Keratinocyte (primary cell): Measurements from ENCODE around the gene ZNF416. TPM values are rescaled to one million over a fixed set of nuclear protein-coding genes. Genes with fewer than 3 reads are reported as not detected.
A peak's percentile ranks its signal among the peaks of the same experiment; 100 is the strongest.

Experiments used
- DNase-seq: peaks from one replicate; pipeline ENCODE4 v3.0.0-alpha.2; 2011; ENCODE audit warnings: low read depth, missing footprints, low spot score
- FAIRE-seq: peaks from 2 replicates; lab custom pipeline; 2011; peaks lifted over from hg19 to GRCh38; lab: Jason Lieb, UNC
- H2AFZ ChIP-seq: 2 replicates; pipeline ENCODE4 v1.6.0; 2012; ENCODE audit warnings: low read length, control low read depth, inconsistent platforms; ENCODE audit not compliant: control insufficient read depth
- H3K27ac ChIP-seq: 2 replicates; pipeline ENCODE4 v1.5.1; 2011; ENCODE audit warnings: low read length; ENCODE audit not compliant: control insufficient read depth, insufficient read depth
- H3K27me3 ChIP-seq: 3 replicates; pipeline ENCODE4 v1.6.0; 2011; ENCODE audit warnings: low read length; ENCODE audit not compliant: control insufficient read depth, insufficient read depth; ENCODE audit errors: extremely low read depth
- H3K36me3 ChIP-seq, 2 experiments: 2 replicates in 1 of 2; 3 replicates in 1 of 2; pipeline ENCODE4 v1.5.1; 2011; ENCODE audit warnings: low read length in 2 of 2, mild to moderate bottlenecking in 1 of 2; ENCODE audit not compliant: control insufficient read depth in 2 of 2, insufficient read depth in 2 of 2; ENCODE audit errors: extremely low read depth in 1 of 2
- H3K4me1 ChIP-seq: 3 replicates; pipeline ENCODE4 v1.5.1; 2011; ENCODE audit warnings: low read length; ENCODE audit not compliant: control insufficient read depth, insufficient read depth; ENCODE audit errors: extremely low read depth
- H3K4me2 ChIP-seq: 3 replicates; pipeline ENCODE4 v1.6.0; 2011; ENCODE audit warnings: low read depth, low read length; ENCODE audit not compliant: control insufficient read depth, insufficient read depth; ENCODE audit errors: extremely low read depth
- H3K4me3 ChIP-seq, 3 experiments: fragments of 200-600 bp in 1 of 3; sonication (generic) in 1 of 3; 2 replicates in 2 of 3; 3 replicates in 1 of 3; pipeline ENCODE4 v1.5.1; 2011 to 2016; ENCODE audit warnings: low read length in 3 of 3, mild to moderate bottlenecking in 3 of 3, control low read depth in 2 of 3, inconsistent platforms in 1 of 3, low read depth in 1 of 3, mixed read lengths in 1 of 3, mixed run types in 1 of 3, moderate library complexity in 1 of 3; ENCODE audit not compliant: control insufficient read depth in 2 of 3, insufficient read depth in 2 of 3; ENCODE audit errors: extremely low read depth in 1 of 3
- H3K79me2 ChIP-seq: 2 replicates; pipeline ENCODE4 v1.6.0; 2012; ENCODE audit warnings: low read length; ENCODE audit not compliant: control insufficient read depth, insufficient read depth
- H3K9ac ChIP-seq: 3 replicates; pipeline ENCODE4 v1.6.0; 2011; ENCODE audit warnings: low read length; ENCODE audit not compliant: control insufficient read depth, insufficient read depth; ENCODE audit errors: extremely low read depth
- H3K9me1 ChIP-seq: 3 replicates; pipeline ENCODE4 v1.6.0; 2011; ENCODE audit warnings: low read length; ENCODE audit not compliant: control insufficient read depth, insufficient read depth; ENCODE audit errors: extremely low read depth
- H3K9me3 ChIP-seq: 2 replicates; pipeline ENCODE4 v1.5.1; 2012; ENCODE audit warnings: low read depth, low read length; ENCODE audit not compliant: control insufficient read depth
- H4K20me1 ChIP-seq: 3 replicates; pipeline ENCODE4 v1.6.0; 2011; ENCODE audit warnings: low read length; ENCODE audit not compliant: control insufficient read depth, insufficient read depth; ENCODE audit errors: extremely low read depth
- CTCF ChIP-seq, 3 experiments: IDR thresholded peaks in 1 of 3; conservative IDR thresholded peaks in 1 of 3; optimal IDR thresholded peaks in 1 of 3; 2 replicates in 2 of 3; 3 replicates in 1 of 3; pipeline versions ENCODE3 to v1.5.1; 2011; ENCODE audit warnings: low read length in 3 of 3, mild to moderate bottlenecking in 3 of 3, moderate library complexity in 2 of 3, control low read depth in 1 of 3, inconsistent platforms in 1 of 3; ENCODE audit not compliant: insufficient read depth in 2 of 3; ENCODE audit errors: extremely low read depth in 1 of 3
- EZH2 ChIP-seq: IDR thresholded peaks from one replicate; pipeline ENCODE4 v1.6.1; 2012; ENCODE audit warnings: inconsistent platforms, mild to moderate bottlenecking, low read length, moderate library complexity
- dilution Hi-C: fragments of 300-500 bp; cut with MboI; formaldehyde crosslinking; loops from one replicate; pipeline ENCODE4 v1.7.0; 2020; ENCODE audit warnings: low sequenced_read_pairs; ENCODE audit not compliant: extremely low pct_ligation_motif_present
- polyA plus RNA-seq, 5 experiments: library from polyadenylated mRNA; depleted of rRNA in 3 of 5; stranded (reverse) in 3 of 5; stranded (forward) in 1 of 5; unstranded in 1 of 5; fragments of >200 nt; gene quantifications; 1 replicate in 1 of 5; 2 replicates in 3 of 5; 3 replicates in 1 of 5; pipeline versions ENCODE4 v1.2.1 to v1.2.3, GENCODE V29; 2011 to 2012; ENCODE audit warnings: missing spikeins in 2 of 5, low read depth in 1 of 5, low replicate concordance in 1 of 5

The ZNF416 gene
- polyA plus RNA-seq, 1 donor (not counting 4 experiments of a cell fraction or from before 2014, with no cell fraction given): 4.4 TPM

GRCh38 chr19:57537953-57538547, 40.7 kb downstream of the ZNF416 start:
- Histone ChIP-seq H3K27me3 (no peaks in the 10 kb centered on the region), H3K4me3 (no peak overlapping the region), H3K9me1 (no peaks in the 10 kb centered on the region), H3K4me2 (no peak overlapping the region), H3K36me3 (peaks cover 31 to 33% of the 10 kb centered on the region in 2 experiments), H3K79me2 (peaks cover 5% of the 10 kb centered on the region), H3K27ac (no peak overlapping the region), H2AFZ (no peak overlapping the region), H3K9me3 (peaks cover 45% of the 10 kb centered on the region), H3K4me1 (no peaks in the 10 kb centered on the region), H4K20me1 (no peaks in the 10 kb centered on the region), H3K9ac (no peak overlapping the region)
- dilution Hi-C loops: no loop called here
- no peak for DNase-seq
- TF ChIP-seq EZH2 (no peak), CTCF (optimal IDR thresholded peaks at IDR 0.05 in 1 of 3, IDR thresholded peaks at IDR 0.05 in 1 of 3, conservative IDR thresholded peaks at IDR 0.05 in 1 of 3; ENCODE audit: extremely low read depth in 1 of 3, insufficient read depth in 2 of 3, low read length in 3 of 3) (no peak)
- no peak for FAIRE-seq

GRCh38 chr19:57527136-57527881, 51.4 kb downstream of the ZNF416 start, which contains the start of gene ZNF549:
Gene ZNF549, plus strand, starts transcription at chr19:57527356. Its CDS starts 218 bp downstream, at chr19:57527574.
- Histone ChIP-seq H3K27me3 (no peaks in the 10 kb centered on the region), H2AFZ (peak within 1 kb of the TSS; percentile 93), H3K79me2 (peaks cover 24% of the 10 kb centered on the region), H3K9me1 (no peaks in the 10 kb centered on the region), H4K20me1 (no peaks in the 10 kb centered on the region), H3K9ac (peak within 1 kb of the TSS; percentile 78), H3K4me1 (peaks cover 3% of the 10 kb centered on the region), H3K36me3 (peaks cover under 1 to 5% of the 10 kb centered on the region in 2 experiments), H3K9me3 (peaks cover 2% of the 10 kb centered on the region), H3K27ac (peak within 1 kb of the TSS; percentile 52), H3K4me3 (peak within 1 kb of the TSS; percentile 83 to 96 (median 90)), H3K4me2 (peak within 1 kb of the TSS; percentile 90)
- dilution Hi-C loops: no loop called here
- peak; percentile 36 for DNase-seq
- peak; percentile 72 for FAIRE-seq
- TF ChIP-seq CTCF (optimal IDR thresholded peaks at IDR 0.05 in 1 of 3, IDR thresholded peaks at IDR 0.05 in 1 of 3, conservative IDR thresholded peaks at IDR 0.05 in 1 of 3; ENCODE audit: extremely low read depth in 1 of 3, insufficient read depth in 2 of 3, low read length in 3 of 3) (no peak), EZH2 (no peak)

Other genes starting within 250 kb of the ZNF416 start
- 7.4 to 8.1 TPM (median 7.7 TPM) in 3 replicates for gene ZNF304, start 227.6 kb downstream of the ZNF416 start, polyA plus RNA-seq
- 15.8 to 22.2 TPM (median 20.8 TPM) in 3 replicates for gene TRAPPC2B, start 215.4 kb downstream of the ZNF416 start, polyA plus RNA-seq
- gene ZNF547, start 215.4 kb downstream of the ZNF416 start, polyA plus RNA-seq: 1.4 to 3.2 TPM (median 2.8 TPM) in 3 replicates
- gene ZNF548, start 189.1 kb downstream of the ZNF416 start, polyA plus RNA-seq: 8.5 to 11.4 TPM (median 10.8 TPM) in 3 replicates
- 4.8 to 5.4 TPM (median 5.0 TPM) in 3 replicates for gene ZNF17, start 167.8 kb downstream of the ZNF416 start, polyA plus RNA-seq
- 5.7 to 6.8 TPM (median 6.3 TPM) in 3 replicates for gene ZNF749, start 143.6 kb downstream of the ZNF416 start, polyA plus RNA-seq
- 0.09 to 0.46 TPM (median 0.17 TPM) in 3 replicates for gene VN1R1, start 121.8 kb downstream of the ZNF416 start, polyA plus RNA-seq
- gene ZNF772, start 101.3 kb downstream of the ZNF416 start, polyA plus RNA-seq: 5.2 to 5.4 TPM (median 5.3 TPM) in 3 replicates
- gene ZNF419, start 91.2 kb downstream of the ZNF416 start, polyA plus RNA-seq: 7.0 to 13.4 TPM (median 11.9 TPM) in 3 replicates
- gene ZNF773, start 79.0 kb downstream of the ZNF416 start, polyA plus RNA-seq: 5.4 to 8.8 TPM (median 7.9 TPM) in 3 replicates
- gene ZNF549, start 51.6 kb downstream of the ZNF416 start, polyA plus RNA-seq: 5.6 to 7.7 TPM (median 6.3 TPM) in 3 replicates
- 6.2 to 8.9 TPM (median 7.3 TPM) in 3 replicates for gene ZNF550, start 19.0 kb downstream of the ZNF416 start, polyA plus RNA-seq
- 3.5 to 4.5 TPM (median 3.9 TPM) in 3 replicates for gene ZIK1, start 5.2 kb upstream of the ZNF416 start, polyA plus RNA-seq
- 3.6 to 4.2 TPM (median 3.9 TPM) in 3 replicates for gene ZNF530, start 21.0 kb upstream of the ZNF416 start, polyA plus RNA-seq
- 10.7 to 12.9 TPM (median 12.1 TPM) in 3 replicates for gene ZNF134, start 35.3 kb upstream of the ZNF416 start, polyA plus RNA-seq
- 9.4 to 19.5 TPM (median 15.5 TPM) in 3 replicates for gene ZNF211, start 54.3 kb upstream of the ZNF416 start, polyA plus RNA-seq
- 0.08 to 0.26 TPM (median 0.18 TPM) in 3 replicates for gene ZSCAN4, start 90.0 kb upstream of the ZNF416 start, polyA plus RNA-seq
- gene ZNF551, start 103.1 kb upstream of the ZNF416 start, polyA plus RNA-seq: 7.2 to 8.5 TPM (median 8.3 TPM) in 3 replicates
- 1.7 to 2.8 TPM (median 2.3 TPM) in 3 replicates for gene ZNF154, start 130.3 kb upstream of the ZNF416 start, polyA plus RNA-seq
- gene ZNF671, start 148.7 kb upstream of the ZNF416 start, polyA plus RNA-seq: 3.7 to 4.7 TPM (median 4.4 TPM) in 3 replicates
- 5.4 to 7.4 TPM (median 6.9 TPM) in 3 replicates for gene ZNF776, start 167.9 kb upstream of the ZNF416 start, polyA plus RNA-seq
- 6.6 to 9.6 TPM (median 7.2 TPM) in 3 replicates for gene ZNF586, start 190.8 kb upstream of the ZNF416 start, polyA plus RNA-seq
- gene ZNF552, start 236.0 kb upstream of the ZNF416 start, polyA plus RNA-seq: 4.4 to 8.9 TPM (median 8.0 TPM) in 3 replicates